SU-DHL-6 (cell line): ENCODE measurements around the gene QPCT.

Source experiments
- H2AFZ ChIP-seq: fragments of 200-600 bp; sonication (generic); 2 replicates; pipeline ENCODE4 v1.6.1; 2014; ENCODE audit warnings: low read depth, mild to moderate bottlenecking, moderate library complexity, mixed read lengths, antibody characterized with exemption, low read length; ENCODE audit not compliant: severe bottlenecking
- H3F3A ChIP-seq: fragments of 200-600 bp; shearing (Covaris generic); 2 replicates; pipeline ENCODE4 v1.6.0; 2016; ENCODE audit warnings: antibody characterized with exemption, mild to moderate bottlenecking; ENCODE audit not compliant: insufficient read depth
- H3K27ac ChIP-seq: fragments of 200-600 bp; sonication (generic); 2 replicates; pipeline ENCODE4 v1.5.1; 2016; ENCODE audit warnings: low read depth, mild to moderate bottlenecking, low read length, moderate library complexity, mixed read lengths
- H3K27me3 ChIP-seq: fragments of 200-600 bp; sonication (generic), shearing (Covaris generic); 2 replicates; pipeline ENCODE4 v1.6.0; 2014; ENCODE audit warnings: mild to moderate bottlenecking, low read length
- H3K36me3 ChIP-seq: fragments of 200-600 bp; sonication (generic); 2 replicates; pipeline ENCODE4 v1.6.1; 2014; ENCODE audit warnings: mild to moderate bottlenecking, low read length, mixed read lengths
- H3K4me2 ChIP-seq: fragments of 300-600, 200-600 bp; shearing (Covaris generic), sonication (generic); 2 replicates; pipeline ENCODE4 v1.6.0; 2014; ENCODE audit warnings: low read length, low read depth, mild to moderate bottlenecking; ENCODE audit not compliant: poor library complexity, severe bottlenecking
- H3K4me3 ChIP-seq: fragments of 200-600 bp; sonication (generic); 2 replicates; pipeline ENCODE4 v1.5.1; 2014; ENCODE audit warnings: antibody characterized with exemption, low read length, mild to moderate bottlenecking, mixed read lengths; ENCODE audit not compliant: insufficient read depth, poor library complexity, severe bottlenecking
- H3K79me2 ChIP-seq: fragments of 200-600 bp; sonication (generic); 2 replicates; pipeline ENCODE4 v1.6.1; 2014; ENCODE audit warnings: mild to moderate bottlenecking, low read length, moderate library complexity; ENCODE audit not compliant: insufficient read depth
- H3K9ac ChIP-seq: fragments of 200-600 bp; sonication (generic); 2 replicates; pipeline ENCODE4 v1.7.0; 2014; ENCODE audit warnings: mild to moderate bottlenecking, low read length
- H3K9me2 ChIP-seq: fragments of 200-600 bp; sonication (generic); replicated peaks from 2 replicates; pipeline ENCODE4 v1.6.1; 2014; ENCODE audit warnings: low read length; ENCODE audit not compliant: insufficient read depth
- H3K9me3 ChIP-seq: fragments of 200-600 bp; sonication (generic); 2 replicates; pipeline ENCODE4 v1.6.1; 2014; ENCODE audit warnings: low read length, mixed read lengths; ENCODE audit not compliant: insufficient read depth
- H4K20me1 ChIP-seq: fragments of 200-600 bp; sonication (generic); 2 replicates; pipeline ENCODE4 v1.6.1; 2014; ENCODE audit warnings: low read depth, mild to moderate bottlenecking, antibody characterized with exemption, low read length, moderate library complexity, mixed read lengths
- CTCF ChIP-seq: fragments of 200-600 bp; sonication (generic); IDR thresholded peaks from one replicate; pipeline ENCODE4 v1.5.1; 2017; ENCODE audit warnings: antibody characterized with exemption, mild to moderate bottlenecking, low read length, moderate library complexity; ENCODE audit not compliant: insufficient read depth, poor library complexity, severe bottlenecking
- EZH2phosphoT487 ChIP-seq: fragments of 200-600 bp; sonication (generic), shearing (Covaris generic); conservative IDR thresholded peaks from 2 replicates; pipeline ENCODE4 v1.6.1; 2018; ENCODE audit warnings: mild to moderate bottlenecking, antibody characterized with exemption, low read length, moderate library complexity, mixed read lengths

Gene QPCT

GRCh38 chr2:37392428-37392827, 48.0 kb downstream of the QPCT start:
- Histone ChIP-seq H2AFZ (no peak overlapping the region), H3K4me2 (no peak overlapping the region), H3K79me2 (no peaks in the 10 kb centered on the region), H3K27ac (no peak overlapping the region), H3K36me3 (no peaks in the 10 kb centered on the region), H3K4me3 (no peak overlapping the region), H3K9me3 (no peaks in the 10 kb centered on the region), H3K9ac (no peak overlapping the region), H3K27me3 (no peaks in the 10 kb centered on the region), H3K9me2 (no peaks in the 10 kb centered on the region), H4K20me1 (no peaks in the 10 kb centered on the region), H3F3A (peaks cover 7% of the 10 kb centered on the region; the same call in 1 of the 2 replicates)
- TF ChIP-seq EZH2phosphoT487 (no peak), CTCF (no peak)

DNA sequence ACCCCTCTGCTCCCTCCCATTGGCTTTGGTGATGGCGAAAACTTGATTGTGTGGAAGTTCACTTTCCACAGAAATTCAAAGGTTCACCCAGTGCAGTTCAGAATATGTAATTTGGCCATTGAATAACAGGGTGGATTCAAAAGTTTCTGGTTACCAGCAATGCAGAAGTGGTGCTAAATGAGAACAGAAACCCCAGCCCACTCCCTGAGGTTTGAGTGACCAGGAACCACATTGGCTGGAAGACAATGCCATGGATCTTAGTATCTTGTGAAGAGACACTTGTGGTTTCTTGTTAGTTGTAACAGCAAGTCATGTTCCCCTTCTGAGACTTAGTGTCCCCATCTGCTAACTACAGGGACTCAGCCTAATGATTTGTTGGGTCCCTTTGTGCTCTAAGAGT, 49.8 kb downstream of the QPCT start:
- no peak overlapping the region for H3K27ac ChIP-seq
- no peaks in the 10 kb centered on the region for H3K79me2 ChIP-seq
- H3K9me2 ChIP-seq, result no peaks in the 10 kb centered on the region
- H3K9ac ChIP-seq, result no peak overlapping the region
- H3K4me2 ChIP-seq, result no peak overlapping the region
- TF ChIP-seq CTCF (no peak), EZH2phosphoT487 (no peak)
- no peak overlapping the region for H3K4me3 ChIP-seq
- no peak overlapping the region for H2AFZ ChIP-seq
- H4K20me1 ChIP-seq, result no peaks in the 10 kb centered on the region
- H3F3A ChIP-seq, result peaks cover 7% of the 10 kb centered on the region; the same call in 1 of the 2 replicates
- H3K36me3 ChIP-seq, result no peaks in the 10 kb centered on the region
- H3K27me3 ChIP-seq, result no peaks in the 10 kb centered on the region
- no peaks in the 10 kb centered on the region for H3K9me3 ChIP-seq

DNA sequence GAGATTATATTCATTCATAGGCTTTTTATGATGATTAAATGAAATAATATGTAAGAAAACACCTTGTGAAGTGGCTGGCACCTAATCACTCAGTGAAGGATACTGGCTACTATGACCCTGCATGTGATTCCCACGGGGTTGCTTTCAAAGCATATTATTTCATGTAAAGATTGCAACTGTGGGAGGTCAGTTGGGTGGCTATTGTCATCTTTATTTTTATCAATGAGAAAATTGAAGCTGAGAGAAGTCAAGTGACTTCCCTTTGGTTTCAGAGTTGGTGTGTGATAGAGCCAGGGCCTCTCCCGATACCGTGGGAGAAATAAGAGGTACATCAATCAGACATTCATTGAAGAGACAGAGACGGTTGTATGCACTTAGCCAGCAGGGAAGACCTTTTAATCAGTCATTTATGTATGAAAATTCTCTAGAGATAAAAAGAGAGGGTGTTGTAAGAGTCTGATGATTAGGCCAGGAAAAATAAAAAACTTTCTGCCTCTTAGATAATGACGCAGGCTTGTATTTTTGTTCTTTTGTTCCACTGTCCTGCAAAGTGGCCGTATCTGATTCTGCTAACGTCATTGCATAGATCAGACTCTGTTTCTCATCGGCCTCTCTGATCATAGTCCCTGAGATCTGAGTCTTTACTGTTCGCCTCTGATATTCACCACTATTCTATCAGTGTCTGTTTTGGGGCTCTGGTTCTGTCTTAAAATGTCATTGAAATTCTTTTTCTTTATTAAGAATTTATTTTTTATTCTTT, 50.5 kb downstream of the QPCT start:
- no peak overlapping the region for H2AFZ ChIP-seq

More for the DNA sequence above, 50.5 kb downstream of the QPCT start:
- H3K9ac ChIP-seq, result no peak overlapping the region
- TF ChIP-seq CTCF (no peak), EZH2phosphoT487 (no peak)
- H3K9me2 ChIP-seq, result no peaks in the 10 kb centered on the region
- peaks cover 3% of the 10 kb centered on the region; the same call in 1 of the 2 replicates for H3F3A ChIP-seq
- H3K27me3 ChIP-seq, result no peaks in the 10 kb centered on the region
- H3K9me3 ChIP-seq, result no peaks in the 10 kb centered on the region
- no peak overlapping the region for H3K4me3 ChIP-seq
- H3K36me3 ChIP-seq, result no peaks in the 10 kb centered on the region
- H4K20me1 ChIP-seq, result no peaks in the 10 kb centered on the region
- H3K79me2 ChIP-seq, result no peaks in the 10 kb centered on the region
- H3K4me2 ChIP-seq, result no peak overlapping the region
- no peak overlapping the region for H3K27ac ChIP-seq
